ENCODE measurements around the gene LRRC23.

The LRRC23 gene

GRCh38 chr12:6957151-6957701, 52.6 kb downstream of the LRRC23 start:
- no peak for DNase-seq (ENCODE audit: low read depth)

GRCh38 chr12:6957741-6958608, 53.4 kb downstream of the LRRC23 start:
- no peak for DNase-seq (ENCODE audit: low read depth)

GRCh38 chr12:6958609-6959057, 54.0 kb downstream of the LRRC23 start:
- no peak for DNase-seq (ENCODE audit: low read depth)

- peak; percentile 68 for DNase-seq (ENCODE audit: low read depth)
These were observed 54.6 kb downstream of the LRRC23 start for GRCh38 chr12:6959058-6959804.

- no peak for DNase-seq (ENCODE audit: low read depth)
These were observed 55.4 kb downstream of the LRRC23 start for GRCh38 chr12:6959805-6960592.

GRCh38 chr12:6960593-6961277, 56.1 kb downstream of the LRRC23 start:
- DNase-seq (ENCODE audit: low read depth), result no peak

- peak; percentile 90 for DNase-seq (ENCODE audit: low read depth)
These were observed 56.7 kb downstream of the LRRC23 start for GRCh38 chr12:6961278-6961694.

GRCh38 chr12:6961695-6962284, 57.2 kb downstream of the LRRC23 start:
- no peak for DNase-seq (ENCODE audit: low read depth)

GRCh38 chr12:6962285-6963015, 57.8 kb downstream of the LRRC23 start:
- no peak for DNase-seq (ENCODE audit: low read depth)

GRCh38 chr12:6963016-6963731, 58.6 kb downstream of the LRRC23 start:
- DNase-seq (ENCODE audit: low read depth), result no peak
